PFSK-1 (cell line): ENCODE results near the gene COL19A1.

Experiments
- POLR2AphosphoS5 ChIP-seq: IDR thresholded peaks from 2 replicates; pipeline ENCODE4 v1.6.1; 2012; ENCODE audit warnings: low read depth, mild to moderate bottlenecking, control low read depth, low read length, moderate library complexity
- TAF1 ChIP-seq: IDR thresholded peaks from 2 replicates; pipeline ENCODE4 v1.6.1; 2012; ENCODE audit warnings: low read length, control low read depth, borderline replicate concordance; ENCODE audit not compliant: insufficient read depth

DNA sequence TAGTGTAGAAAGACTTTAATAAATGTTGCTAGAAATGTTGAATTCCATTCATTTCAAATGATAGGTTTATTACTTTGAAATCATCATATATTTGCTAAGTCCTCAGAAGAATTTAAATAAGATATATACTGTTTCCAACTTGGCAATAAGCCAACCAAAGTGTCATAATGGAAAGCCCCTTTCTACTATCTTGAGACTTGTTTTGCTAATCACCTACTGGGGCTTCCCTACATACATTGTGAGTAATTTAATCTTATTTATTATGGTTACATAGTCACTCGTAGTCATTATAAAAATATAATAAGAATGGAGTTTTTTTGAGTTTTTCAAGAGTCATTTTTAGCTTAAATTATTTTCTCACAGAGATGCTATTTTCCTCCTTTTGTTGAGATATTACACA lies 20.7 kb downstream of the COL19A1 start:
- TF ChIP-seq POLR2AphosphoS5: no peak
- TF ChIP-seq TAF1: no peak
